Measurements from ENCODE around the gene NUP85.

The NUP85 gene

GRCh38 chr17:75231071-75231470 lies 25.6 kb downstream of the NUP85 start:
- H3K27me3 ChIP-seq (ENCODE audit: insufficient read depth, low read length): no peaks in the 10 kb centered on the region
- no peak overlapping the region for H3K27ac ChIP-seq (ENCODE audit: low read depth, low read length)
- H3K79me2 ChIP-seq (ENCODE audit: control insufficient read depth, insufficient read depth, low read length, unreplicated experiment): no peaks in the 10 kb centered on the region
- no peak overlapping the region for H2AFZ ChIP-seq (ENCODE audit: low read length, unreplicated experiment)
- no peaks in the 10 kb centered on the region for H3K4me1 ChIP-seq (ENCODE audit: control insufficient read depth, insufficient read depth, low read length, unreplicated experiment)
- H3K36me3 ChIP-seq (ENCODE audit: insufficient read depth, low read length): peaks cover 25% of the 10 kb centered on the region
- H3K4me3 ChIP-seq (ENCODE audit: low read depth, low read length): no peak overlapping the region

GRCh38 chr17:75231741-75232464 lies 26.4 kb downstream of the NUP85 start:
- H3K4me3 ChIP-seq (ENCODE audit: low read depth, low read length): no peak overlapping the region
- H3K4me1 ChIP-seq (ENCODE audit: control insufficient read depth, insufficient read depth, low read length, unreplicated experiment): no peaks in the 10 kb centered on the region
- H3K36me3 ChIP-seq (ENCODE audit: insufficient read depth, low read length): peaks cover 20% of the 10 kb centered on the region
- no peaks in the 10 kb centered on the region for H3K79me2 ChIP-seq (ENCODE audit: control insufficient read depth, insufficient read depth, low read length, unreplicated experiment)
- H3K27me3 ChIP-seq (ENCODE audit: insufficient read depth, low read length): no peaks in the 10 kb centered on the region
- no peak overlapping the region for H3K27ac ChIP-seq (ENCODE audit: low read depth, low read length)
- no peak overlapping the region for H2AFZ ChIP-seq (ENCODE audit: low read length, unreplicated experiment)

- H3K79me2 ChIP-seq (ENCODE audit: control insufficient read depth, insufficient read depth, low read length, unreplicated experiment): no peaks in the 10 kb centered on the region
- no peak overlapping the region for H2AFZ ChIP-seq (ENCODE audit: low read length, unreplicated experiment)
- no peaks in the 10 kb centered on the region for H3K27me3 ChIP-seq (ENCODE audit: insufficient read depth, low read length)
- no peak overlapping the region for H3K4me3 ChIP-seq (ENCODE audit: low read depth, low read length)
- H3K4me1 ChIP-seq (ENCODE audit: control insufficient read depth, insufficient read depth, low read length, unreplicated experiment): no peaks in the 10 kb centered on the region
- no peak overlapping the region for H3K27ac ChIP-seq (ENCODE audit: low read depth, low read length)
- peaks cover 20% of the 10 kb centered on the region for H3K36me3 ChIP-seq (ENCODE audit: insufficient read depth, low read length)
Observed at GRCh38 chr17:75232786-75233185, 27.3 kb downstream of the NUP85 start.

GRCh38 chr17:75237100-75238014 lies 31.9 kb downstream of the NUP85 start:
- peaks cover 33% of the 10 kb centered on the region; the same call in 1 of the 2 replicates for H3K36me3 ChIP-seq (ENCODE audit: insufficient read depth, low read length)

GRCh38 chr17:75238020-75238580 lies 32.6 kb downstream of the NUP85 start:
- Histone ChIP-seq H3K79me2 (ENCODE audit: control insufficient read depth, insufficient read depth, low read length, unreplicated experiment) (no peaks in the 10 kb centered on the region), H3K4me3 (ENCODE audit: low read depth, low read length) (no peak overlapping the region), H3K27ac (ENCODE audit: low read depth, low read length) (no peak overlapping the region), H3K27me3 (ENCODE audit: insufficient read depth, low read length) (no peaks in the 10 kb centered on the region), H2AFZ (ENCODE audit: low read length, unreplicated experiment) (no peak overlapping the region), H3K36me3 (ENCODE audit: insufficient read depth, low read length) (peaks cover 30% of the 10 kb centered on the region; the same call in 1 of the 2 replicates), H3K4me1 (ENCODE audit: control insufficient read depth, insufficient read depth, low read length, unreplicated experiment) (peaks cover 26% of the 10 kb centered on the region)

More at GRCh38 chr17:75237100-75238014, 31.9 kb downstream of the NUP85 start:
- Histone ChIP-seq H3K27me3 (ENCODE audit: insufficient read depth, low read length) (no peaks in the 10 kb centered on the region), H3K27ac (ENCODE audit: low read depth, low read length) (no peak overlapping the region), H3K79me2 (ENCODE audit: control insufficient read depth, insufficient read depth, low read length, unreplicated experiment) (no peaks in the 10 kb centered on the region), H2AFZ (ENCODE audit: low read length, unreplicated experiment) (no peak overlapping the region), H3K4me3 (ENCODE audit: low read depth, low read length) (no peak overlapping the region), H3K4me1 (ENCODE audit: control insufficient read depth, insufficient read depth, low read length, unreplicated experiment) (peaks cover 23% of the 10 kb centered on the region)

GRCh38 chr17:75238684-75239191 lies 33.3 kb downstream of the NUP85 start:
- Histone ChIP-seq H3K79me2 (ENCODE audit: control insufficient read depth, insufficient read depth, low read length, unreplicated experiment) (no peaks in the 10 kb centered on the region), H2AFZ (ENCODE audit: low read length, unreplicated experiment) (no peak overlapping the region), H3K4me3 (ENCODE audit: low read depth, low read length) (no peak overlapping the region), H3K27me3 (ENCODE audit: insufficient read depth, low read length) (no peaks in the 10 kb centered on the region), H3K27ac (ENCODE audit: low read depth, low read length) (no peak overlapping the region), H3K4me1 (ENCODE audit: control insufficient read depth, insufficient read depth, low read length, unreplicated experiment) (peaks cover 26% of the 10 kb centered on the region), H3K36me3 (ENCODE audit: insufficient read depth, low read length) (peaks cover 33% of the 10 kb centered on the region; the same call in 1 of the 2 replicates)

GRCh38 chr17:75239214-75239613 lies 33.7 kb downstream of the NUP85 start:
- Histone ChIP-seq H2AFZ (ENCODE audit: low read length, unreplicated experiment) (no peak overlapping the region), H3K79me2 (ENCODE audit: control insufficient read depth, insufficient read depth, low read length, unreplicated experiment) (no peaks in the 10 kb centered on the region), H3K27me3 (ENCODE audit: insufficient read depth, low read length) (no peaks in the 10 kb centered on the region), H3K27ac (ENCODE audit: low read depth, low read length) (no peak overlapping the region), H3K4me3 (ENCODE audit: low read depth, low read length) (no peak overlapping the region), H3K4me1 (ENCODE audit: control insufficient read depth, insufficient read depth, low read length, unreplicated experiment) (peaks cover 26% of the 10 kb centered on the region), H3K36me3 (ENCODE audit: insufficient read depth, low read length) (peaks cover 33% of the 10 kb centered on the region; the same call in 1 of the 2 replicates)

GRCh38 chr17:75239778-75240393 lies 34.4 kb downstream of the NUP85 start:
- H3K4me1 ChIP-seq (ENCODE audit: control insufficient read depth, insufficient read depth, low read length, unreplicated experiment): peaks cover 26% of the 10 kb centered on the region
- H3K36me3 ChIP-seq (ENCODE audit: insufficient read depth, low read length): peaks cover 29% of the 10 kb centered on the region; the same call in 1 of the 2 replicates
- no peak overlapping the region for H3K27ac ChIP-seq (ENCODE audit: low read depth, low read length)
- H2AFZ ChIP-seq (ENCODE audit: low read length, unreplicated experiment): no peak overlapping the region
- H3K79me2 ChIP-seq (ENCODE audit: control insufficient read depth, insufficient read depth, low read length, unreplicated experiment): no peaks in the 10 kb centered on the region
- H3K27me3 ChIP-seq (ENCODE audit: insufficient read depth, low read length): no peaks in the 10 kb centered on the region
- no peak overlapping the region for H3K4me3 ChIP-seq (ENCODE audit: low read depth, low read length)

GRCh38 chr17:75240394-75241142 lies 35.1 kb downstream of the NUP85 start:
- no peak overlapping the region for H2AFZ ChIP-seq (ENCODE audit: low read length, unreplicated experiment)
- no peaks in the 10 kb centered on the region for H3K27me3 ChIP-seq (ENCODE audit: insufficient read depth, low read length)
- peaks cover 25% of the 10 kb centered on the region; the same call in 1 of the 2 replicates for H3K36me3 ChIP-seq (ENCODE audit: insufficient read depth, low read length)
- peak overlapping the region; percentile 90; the same call in 1 of the 2 replicates for H3K27ac ChIP-seq (ENCODE audit: low read depth, low read length)
- no peaks in the 10 kb centered on the region for H3K79me2 ChIP-seq (ENCODE audit: control insufficient read depth, insufficient read depth, low read length, unreplicated experiment)
- no peak overlapping the region for H3K4me3 ChIP-seq (ENCODE audit: low read depth, low read length)
- peaks cover 26% of the 10 kb centered on the region for H3K4me1 ChIP-seq (ENCODE audit: control insufficient read depth, insufficient read depth, low read length, unreplicated experiment)
